ENCODE measurements around the gene ARL16.

ARL16 gene

GRCh38 chr17:81691608-81692007 lies 8.0 kb upstream of the ARL16 start:
- TF ChIP-seq REST (IDR thresholded peaks at IDR 0.05; ENCODE audit: insufficient read depth in 1 of 2, low read depth in 2 of 2, low read length in 2 of 2) (no peak), SIN3A (IDR thresholded peaks at IDR 0.05; ENCODE audit: borderline replicate concordance, insufficient read depth, low read length) (no peak), POLR2AphosphoS5 (IDR thresholded peaks at IDR 0.05; ENCODE audit: low read depth, low read length) (no peak), FOXP2 (optimal IDR thresholded peaks at IDR 0.05; ENCODE audit: borderline replicate concordance, extremely low read depth, extremely low read length, insufficient read depth) (no peak), TAF1 (IDR thresholded peaks at IDR 0.05; ENCODE audit: borderline replicate concordance, insufficient read depth, low read length) (no peak)

- TF ChIP-seq POLR2AphosphoS5 (IDR thresholded peaks at IDR 0.05; ENCODE audit: low read depth, low read length): no peak
- no peak for TF ChIP-seq TAF1 (IDR thresholded peaks at IDR 0.05; ENCODE audit: borderline replicate concordance, insufficient read depth, low read length)
- TF ChIP-seq FOXP2 (optimal IDR thresholded peaks at IDR 0.05; ENCODE audit: borderline replicate concordance, extremely low read depth, extremely low read length, insufficient read depth): no peak
- TF ChIP-seq REST (IDR thresholded peaks at IDR 0.05; ENCODE audit: insufficient read depth in 1 of 2, low read depth in 2 of 2, low read length in 2 of 2): no peak
- TF ChIP-seq SIN3A (IDR thresholded peaks at IDR 0.05; ENCODE audit: borderline replicate concordance, insufficient read depth, low read length): no peak
Measured at GRCh38 chr17:81691196-81691595, 7.6 kb upstream of the ARL16 start.

GRCh38 chr17:81690549-81690948 lies 7.0 kb upstream of the ARL16 start:
- TF ChIP-seq FOXP2 (optimal IDR thresholded peaks at IDR 0.05; ENCODE audit: borderline replicate concordance, extremely low read depth, extremely low read length, insufficient read depth) (no peak), POLR2AphosphoS5 (IDR thresholded peaks at IDR 0.05; ENCODE audit: low read depth, low read length) (no peak), REST (IDR thresholded peaks at IDR 0.05; ENCODE audit: insufficient read depth in 1 of 2, low read depth in 2 of 2, low read length in 2 of 2) (no peak), TAF1 (IDR thresholded peaks at IDR 0.05; ENCODE audit: borderline replicate concordance, insufficient read depth, low read length) (no peak), SIN3A (IDR thresholded peaks at IDR 0.05; ENCODE audit: borderline replicate concordance, insufficient read depth, low read length) (no peak)

- TF ChIP-seq FOXP2 (optimal IDR thresholded peaks at IDR 0.05; ENCODE audit: borderline replicate concordance, extremely low read depth, extremely low read length, insufficient read depth): no peak
- TF ChIP-seq TAF1 (IDR thresholded peaks at IDR 0.05; ENCODE audit: borderline replicate concordance, insufficient read depth, low read length): no peak
- TF ChIP-seq POLR2AphosphoS5 (IDR thresholded peaks at IDR 0.05; ENCODE audit: low read depth, low read length): no peak
- TF ChIP-seq REST (IDR thresholded peaks at IDR 0.05; ENCODE audit: insufficient read depth in 1 of 2, low read depth in 2 of 2, low read length in 2 of 2): no peak
- TF ChIP-seq SIN3A (IDR thresholded peaks at IDR 0.05; ENCODE audit: borderline replicate concordance, insufficient read depth, low read length): no peak
Measured at GRCh38 chr17:81690066-81690465, 6.5 kb upstream of the ARL16 start.

- TF ChIP-seq FOXP2 (optimal IDR thresholded peaks at IDR 0.05; ENCODE audit: borderline replicate concordance, extremely low read depth, extremely low read length, insufficient read depth) (no peak), SIN3A (IDR thresholded peaks at IDR 0.05; ENCODE audit: borderline replicate concordance, insufficient read depth, low read length) (no peak), POLR2AphosphoS5 (IDR thresholded peaks at IDR 0.05; ENCODE audit: low read depth, low read length) (no peak), REST (IDR thresholded peaks at IDR 0.05; ENCODE audit: insufficient read depth in 1 of 2, low read depth in 2 of 2, low read length in 2 of 2) (no peak), TAF1 (IDR thresholded peaks at IDR 0.05; ENCODE audit: borderline replicate concordance, insufficient read depth, low read length) (no peak)
Measured at GRCh38 chr17:81688616-81689015, 5.0 kb upstream of the ARL16 start.
